GM19351 (cell line): ENCODE measurements around the gene KCNC1.
A peak's percentile ranks its signal among the peaks of the same experiment; 100 is the strongest.

ENCODE experiments used
- ATAC-seq: cut with Tn5 transposase; IDR thresholded peaks from one replicate; pipeline ENCODE4 v1.9.1; 2021; ENCODE audit warnings: mild to moderate bottlenecking, moderate library complexity; ENCODE audit not compliant: unreplicated experiment

The KCNC1 gene

GRCh38 chr11:17714356-17714854 is 20.2 kb upstream of the KCNC1 start:
- no peak for ATAC-seq

- ATAC-seq = no peak
These were observed 19.7 kb upstream of the KCNC1 start for GRCh38 chr11:17714870-17715269.

- no peak for ATAC-seq
These were observed 17.8 kb upstream of the KCNC1 start for GRCh38 chr11:17716807-17717206.

GRCh38 chr11:17718015-17718414 is 16.6 kb upstream of the KCNC1 start:
- no peak for ATAC-seq

GRCh38 chr11:17718510-17718962 is 16.0 kb upstream of the KCNC1 start:
- no peak for ATAC-seq

GRCh38 chr11:17719028-17719937 is 15.3 kb upstream of the KCNC1 start, which contains the start of gene MYOD1:
TSS of gene MYOD1 (plus strand) at chr11:17719571. CDS start at chr11:17719783, 212 bp downstream.
- no peak for ATAC-seq

GRCh38 chr11:17719938-17720795 is 14.4 kb upstream of the KCNC1 start:
- no peak for ATAC-seq

GRCh38 chr11:17720796-17721171 is 13.8 kb upstream of the KCNC1 start:
- no peak for ATAC-seq

- no peak for ATAC-seq
These were observed 13.2 kb upstream of the KCNC1 start for GRCh38 chr11:17721242-17721999.

- no peak for ATAC-seq
These were observed 12.5 kb upstream of the KCNC1 start for GRCh38 chr11:17722000-17722643.

- ATAC-seq = no peak
These were observed 10.3 kb upstream of the KCNC1 start for GRCh38 chr11:17724020-17724908.

GRCh38 chr11:17725174-17725573 is 9.4 kb upstream of the KCNC1 start:
- ATAC-seq = no peak

GRCh38 chr11:17730137-17730536 is 4.4 kb upstream of the KCNC1 start:
- ATAC-seq = no peak

- peak; percentile 83 for ATAC-seq
These were observed 3.7 kb upstream of the KCNC1 start for GRCh38 chr11:17730608-17731462.

GRCh38 chr11:17733261-17733660 is 1.3 kb upstream of the KCNC1 start:
- no peak for ATAC-seq

GRCh38 chr11:17734986-17735817 is 621 bp downstream of the KCNC1 start:
- ATAC-seq = peak; percentile 51

GRCh38 chr11:17735818-17736578 is 1.4 kb downstream of the KCNC1 start:
- ATAC-seq = no peak
